GM19395 (cell line): ENCODE results near the gene MYRFL.
"Not testable (repeated sequence)": the region's sequence is repeated elsewhere in the genome, so short reads cannot be mapped to it uniquely, and the experiment has no call there.

Source experiments
- ATAC-seq: cut with Tn5 transposase; IDR thresholded peaks from one replicate; pipeline ENCODE4 v1.9.1; 2021; ENCODE audit warnings: mild to moderate bottlenecking, moderate library complexity; ENCODE audit not compliant: unreplicated experiment

MYRFL gene

DNA sequence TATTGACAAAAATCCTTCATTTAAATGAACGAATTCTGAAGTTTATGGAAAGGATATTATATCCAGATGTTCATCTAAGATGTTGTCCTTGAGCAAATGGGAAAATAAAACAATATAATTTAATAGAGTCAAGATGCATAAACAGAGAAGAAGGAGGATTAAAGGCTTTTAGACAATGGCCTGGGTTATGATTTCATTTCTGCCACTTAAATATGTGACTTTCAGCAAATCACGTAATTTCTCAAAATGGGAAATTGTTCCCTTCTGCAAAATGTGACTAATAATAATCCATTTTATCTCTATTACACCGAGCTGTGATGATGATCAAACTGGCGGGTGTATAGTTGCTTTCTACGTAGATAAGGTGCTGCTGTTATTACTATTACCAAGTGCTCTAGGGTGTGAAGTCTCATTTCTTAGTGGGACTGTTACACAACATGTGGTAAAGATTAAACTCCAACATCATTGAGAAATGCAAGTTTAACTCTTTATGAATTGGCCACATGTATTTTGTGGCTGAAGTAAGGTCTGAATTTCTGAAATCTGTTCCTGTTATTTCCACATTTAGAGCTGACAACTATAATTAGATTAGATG lies 157.0 kb downstream of the MYRFL start:
- ATAC-seq: no peak

DNA sequence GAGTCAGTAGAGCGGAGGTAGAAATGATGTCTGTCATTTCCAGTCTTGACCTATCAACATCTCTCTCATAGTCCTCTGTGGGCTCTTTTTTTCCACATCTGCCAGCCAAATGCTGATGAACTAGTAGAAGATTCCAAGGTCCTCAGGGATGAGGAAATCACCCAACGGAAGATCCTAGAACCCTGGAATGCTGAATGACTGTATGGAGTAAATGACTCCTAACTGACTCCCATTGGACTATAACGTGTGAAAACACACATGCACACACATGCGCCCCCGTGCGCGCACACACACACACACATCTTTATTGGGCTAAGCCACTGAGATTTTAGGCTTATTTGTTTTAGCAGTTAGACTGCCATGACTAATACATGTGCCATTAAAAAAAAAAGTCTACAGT lies 159.2 kb downstream of the MYRFL start:
- no peak for ATAC-seq

DNA sequence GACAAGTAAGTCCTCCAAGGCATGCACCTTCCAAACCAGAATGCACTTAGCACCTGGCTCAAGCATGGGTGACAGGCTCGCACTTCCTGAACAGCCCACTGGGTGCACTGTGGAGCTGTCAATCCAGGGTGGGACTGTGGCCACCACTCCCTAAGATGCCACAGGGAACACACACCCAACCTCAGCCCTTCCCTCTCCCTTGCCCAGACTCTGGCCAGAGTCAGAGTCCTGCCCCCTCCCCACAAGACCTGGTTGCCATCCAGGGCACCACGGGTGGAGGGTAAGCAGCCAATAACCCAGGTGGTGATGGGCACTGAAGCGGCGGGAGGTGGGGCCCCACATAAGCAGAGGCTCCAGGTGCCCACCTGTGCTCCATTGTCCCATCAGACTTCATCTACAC lies 160.6 kb downstream of the MYRFL start:
- peak; percentile 83 for ATAC-seq

DNA sequence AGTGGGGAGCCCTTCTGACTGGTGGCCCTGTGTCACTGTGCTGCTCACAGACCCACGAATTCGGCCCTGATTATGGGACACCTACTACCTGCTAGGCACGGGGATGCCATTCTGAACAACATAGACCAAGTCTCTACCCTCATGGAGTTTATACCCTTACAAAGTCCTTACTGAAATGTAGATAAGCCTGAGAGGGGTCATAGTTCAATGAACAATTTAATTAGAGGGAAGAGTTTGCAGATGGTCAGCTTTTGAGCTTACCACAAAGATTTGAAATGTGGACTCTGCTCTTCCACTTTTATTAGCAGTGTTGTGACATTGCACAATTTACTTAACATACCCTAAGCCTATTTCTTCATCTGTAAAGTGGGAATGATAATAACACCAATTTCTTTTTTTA lies 161.1 kb downstream of the MYRFL start:
- ATAC-seq: no peak

DNA sequence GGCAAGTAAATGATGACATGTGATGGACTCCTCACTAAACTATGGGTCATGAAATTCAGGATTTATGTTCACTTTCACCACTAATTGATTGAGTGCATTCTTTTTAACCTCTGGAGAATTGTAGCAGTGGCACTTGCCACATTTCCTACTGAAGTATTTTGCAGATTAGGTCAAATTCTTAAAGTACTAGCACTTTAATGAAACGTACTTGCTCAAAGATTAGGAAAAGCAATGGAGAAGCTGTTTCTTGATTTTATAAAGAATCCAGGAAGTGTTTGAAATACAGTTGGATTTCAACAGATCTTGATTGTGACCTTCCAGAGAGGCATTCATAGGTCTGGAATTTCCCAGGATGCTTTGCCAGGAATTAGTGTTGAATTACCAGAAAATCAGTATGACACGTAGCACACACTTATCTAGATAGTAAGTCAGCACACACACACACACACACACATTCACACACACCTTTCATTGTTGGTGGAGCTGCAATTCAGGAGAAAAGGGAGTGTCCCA lies 162.6 kb downstream of the MYRFL start:
- no peak for ATAC-seq

DNA sequence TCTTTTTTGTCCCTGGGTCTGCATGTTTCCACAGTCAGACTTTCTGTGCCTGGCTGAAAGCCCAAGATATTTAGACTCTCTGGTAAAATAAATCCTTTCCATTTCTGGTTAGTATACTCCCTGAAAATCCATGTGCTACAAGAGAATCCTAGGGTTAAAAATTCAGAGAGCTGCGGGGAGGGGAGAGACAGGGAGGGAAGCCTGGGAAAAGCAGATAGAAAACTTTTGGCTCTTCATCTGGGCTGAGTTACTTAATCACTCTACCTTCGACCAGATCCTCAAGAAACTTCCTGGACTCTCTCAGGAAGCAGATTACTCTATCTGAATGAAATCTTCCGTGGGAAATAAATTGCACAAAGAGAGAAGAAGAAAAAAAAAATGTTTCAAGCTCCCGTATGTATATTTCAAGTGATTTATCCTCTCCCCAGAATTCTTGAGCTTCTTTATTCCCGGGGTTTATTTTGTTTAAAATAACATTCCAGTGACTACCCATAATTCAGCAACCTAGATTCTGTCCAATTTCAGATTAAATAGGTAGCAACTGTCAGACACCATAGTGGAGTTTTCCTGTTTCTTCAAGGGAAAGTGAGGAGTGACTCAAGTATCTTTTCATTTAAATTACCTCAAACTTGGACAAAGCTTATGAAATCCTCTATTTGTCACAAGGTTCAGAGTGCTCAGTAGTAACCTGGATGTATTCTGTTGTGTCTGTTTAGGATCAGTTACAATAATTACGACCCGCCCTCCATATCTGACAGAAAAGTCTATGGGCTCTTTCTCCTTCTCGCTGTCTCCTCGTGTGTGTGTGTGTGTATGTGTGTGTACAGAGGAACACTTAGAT lies 163.7 kb downstream of the MYRFL start:
- no peak for ATAC-seq

DNA sequence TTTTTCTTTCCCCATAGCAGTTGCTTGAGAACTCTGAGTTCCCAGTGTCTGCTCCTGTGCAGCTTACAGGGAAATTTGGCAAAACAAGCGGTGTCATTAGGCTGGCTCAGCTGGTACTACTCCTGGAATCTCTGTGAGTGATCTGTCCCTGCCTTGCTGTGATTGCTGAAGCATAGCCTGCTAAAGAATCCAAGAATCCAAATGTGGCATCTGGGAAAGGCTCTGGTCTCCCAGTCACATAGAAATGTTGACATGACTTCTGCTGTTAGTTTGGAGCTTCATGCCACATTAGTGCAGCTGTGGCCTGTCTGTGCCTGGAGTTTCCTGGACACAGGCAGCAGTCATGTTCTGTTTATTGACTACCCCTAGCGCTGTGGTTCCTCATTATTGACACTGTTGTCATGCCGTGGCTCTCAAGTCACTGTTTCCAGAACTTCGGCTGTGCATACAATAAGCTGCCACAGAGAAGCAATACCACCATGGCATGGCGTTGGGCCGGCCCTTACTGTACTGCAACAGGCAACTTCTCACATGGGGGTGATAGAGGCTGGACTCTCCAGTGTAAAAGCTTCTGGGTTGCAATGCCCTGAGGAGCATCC lies 166.8 kb downstream of the MYRFL start:
- no peak for ATAC-seq

DNA sequence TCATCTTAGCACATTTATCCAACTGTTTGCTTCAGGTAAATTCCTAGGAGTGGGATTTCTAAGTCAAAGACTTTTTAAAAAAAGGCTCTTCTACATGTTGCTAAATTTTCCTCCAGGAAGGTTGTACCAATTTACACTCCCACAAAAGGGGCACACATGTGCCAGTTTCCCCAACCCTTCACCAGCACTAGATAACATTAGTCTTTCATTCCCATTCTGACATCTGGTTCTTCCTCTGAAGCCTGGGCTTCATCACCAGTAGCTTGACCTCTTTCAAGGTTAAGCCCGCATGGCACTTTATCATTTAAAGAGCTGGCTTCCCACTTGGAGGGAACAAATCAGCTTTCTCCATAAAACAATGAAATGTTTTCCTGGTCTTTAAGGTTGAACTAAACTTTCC lies 168.4 kb downstream of the MYRFL start:
- no peak for ATAC-seq

DNA sequence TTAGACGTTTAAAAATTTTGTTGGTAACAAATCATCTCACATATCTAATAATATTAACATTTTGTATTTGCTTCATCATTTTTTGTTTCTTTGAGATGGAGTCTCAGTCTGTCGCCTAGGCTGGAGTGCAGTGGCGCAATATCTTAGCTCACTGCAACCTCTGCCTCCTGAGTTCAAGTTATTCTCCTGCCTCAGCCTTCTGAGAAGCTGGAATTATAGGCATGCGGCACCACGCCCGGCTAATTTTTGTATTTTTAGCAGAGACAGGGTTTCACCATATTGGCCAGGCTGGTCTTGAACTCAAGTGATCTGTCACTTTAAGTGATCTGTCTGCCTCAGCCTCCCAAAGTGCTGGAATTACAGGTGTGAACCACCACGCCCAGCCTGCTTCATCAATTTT lies 169.1 kb downstream of the MYRFL start:
- not testable (repeated sequence) for ATAC-seq

DNA sequence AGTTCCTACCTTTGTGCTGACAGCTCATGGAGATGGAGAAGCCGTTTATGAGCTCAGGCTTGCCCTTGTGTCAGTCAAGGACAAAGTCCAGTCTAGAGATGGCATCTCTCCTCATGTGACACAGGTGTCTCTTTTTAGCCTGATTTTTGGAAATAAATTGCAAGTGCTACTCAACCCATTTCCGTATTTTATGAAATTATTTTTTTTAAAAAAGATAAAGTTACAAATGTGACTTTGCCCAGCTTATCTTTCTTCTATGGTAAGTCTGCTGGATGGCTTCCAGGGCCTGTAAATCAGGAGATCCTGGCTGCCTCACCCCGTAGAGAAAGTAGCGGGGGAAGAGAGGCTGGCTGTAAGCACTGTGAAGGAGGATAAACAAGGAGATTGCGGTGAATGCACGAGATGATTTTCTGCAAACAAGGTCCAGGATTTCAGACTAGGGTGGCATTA lies 169.7 kb downstream of the MYRFL start:
- no peak for ATAC-seq

DNA sequence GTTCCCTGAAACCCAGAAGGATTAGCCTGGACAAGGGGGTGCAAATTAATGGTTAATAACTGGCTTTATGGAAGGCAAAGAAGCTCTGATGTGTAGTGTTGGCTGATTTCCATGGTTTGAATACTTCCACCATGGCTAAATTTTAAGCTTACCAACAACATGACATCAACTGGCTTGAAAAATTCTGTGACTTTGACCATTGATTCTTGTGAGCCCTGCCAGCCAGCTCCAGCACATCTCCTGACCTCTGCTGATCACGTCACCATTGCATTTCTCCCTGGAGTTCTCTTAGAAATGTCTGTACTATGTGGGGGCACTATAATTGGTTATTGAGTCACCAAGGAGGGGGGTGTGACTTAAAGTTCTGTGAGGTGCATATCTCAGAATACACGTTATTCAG lies 171.2 kb downstream of the MYRFL start:
- no peak for ATAC-seq

DNA sequence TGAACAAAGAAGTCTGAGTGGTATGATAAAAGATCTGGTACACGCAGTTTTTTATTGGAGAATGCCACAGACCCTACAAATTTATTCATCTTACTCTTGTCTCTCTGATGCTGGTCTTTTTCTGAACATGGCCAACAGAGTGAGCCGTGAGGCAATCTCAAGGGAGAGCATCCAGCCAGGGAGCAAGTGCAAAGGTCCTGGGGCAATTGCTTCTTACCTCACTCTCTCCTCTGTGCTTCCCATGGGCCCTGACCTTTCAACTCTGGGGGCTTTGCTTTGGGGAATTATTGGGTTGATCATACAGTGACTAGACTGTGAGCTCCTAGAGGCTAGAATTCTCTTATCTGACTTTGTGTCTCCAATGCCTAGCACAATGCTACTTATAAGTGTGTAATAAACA lies 171.7 kb downstream of the MYRFL start:
- ATAC-seq: no peak

DNA sequence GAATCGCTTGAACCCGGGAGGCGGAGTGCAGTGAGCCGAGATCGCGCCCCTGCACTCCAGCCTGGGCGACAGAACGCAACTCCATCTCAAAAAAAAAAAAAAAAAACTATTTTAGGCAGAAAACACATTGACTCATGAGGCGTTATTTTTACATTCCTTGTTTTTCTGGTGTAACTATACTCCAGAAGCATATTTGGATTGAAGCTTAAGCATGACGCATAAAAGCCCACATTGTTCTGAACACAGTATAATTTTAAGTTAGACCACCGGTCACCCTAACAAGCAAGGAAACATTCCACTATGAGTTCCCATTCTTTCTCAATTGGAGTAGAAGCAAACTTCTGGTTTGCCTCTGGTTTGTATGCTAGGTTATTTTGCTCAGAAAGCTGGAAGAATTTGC lies 173.0 kb downstream of the MYRFL start:
- ATAC-seq: no peak

DNA sequence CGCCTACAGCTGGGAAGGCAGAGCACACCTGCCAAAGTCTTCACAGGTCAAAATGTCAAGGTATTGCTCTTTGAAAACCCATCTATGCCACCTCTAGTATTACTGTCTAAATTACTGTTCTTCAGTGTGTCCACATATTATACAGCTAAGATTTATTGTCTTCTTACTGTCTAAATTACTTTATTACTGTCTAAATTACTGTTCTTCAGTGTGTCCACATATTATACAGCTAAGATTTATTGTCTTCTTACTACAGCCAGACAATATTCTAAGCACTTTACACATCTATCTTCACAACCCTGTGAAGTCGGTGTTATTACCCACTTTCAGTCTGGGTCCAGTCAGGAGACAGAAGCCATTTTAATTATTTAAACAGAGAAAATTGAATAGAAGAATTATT lies 173.9 kb downstream of the MYRFL start:
- no peak for ATAC-seq

DNA sequence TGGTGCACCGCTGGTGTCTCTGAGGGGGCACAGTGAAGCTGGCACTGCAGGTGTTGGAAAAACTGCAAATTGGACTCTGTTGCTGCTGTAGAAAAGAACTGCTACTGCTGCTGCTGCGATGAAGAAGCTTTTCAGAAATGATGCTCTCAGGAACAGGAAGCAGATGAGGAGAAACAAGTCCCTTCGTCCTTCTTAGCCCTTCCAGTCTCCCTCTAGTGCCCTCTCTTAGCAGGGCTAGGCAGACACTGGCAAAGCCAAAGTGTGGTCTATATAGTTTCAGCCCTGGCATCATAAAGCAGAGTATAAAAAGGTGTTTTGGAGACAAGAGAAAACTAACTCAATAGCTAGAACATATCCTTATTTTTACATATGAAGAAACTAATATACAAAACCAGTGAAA lies 174.5 kb downstream of the MYRFL start:
- ATAC-seq: no peak

DNA sequence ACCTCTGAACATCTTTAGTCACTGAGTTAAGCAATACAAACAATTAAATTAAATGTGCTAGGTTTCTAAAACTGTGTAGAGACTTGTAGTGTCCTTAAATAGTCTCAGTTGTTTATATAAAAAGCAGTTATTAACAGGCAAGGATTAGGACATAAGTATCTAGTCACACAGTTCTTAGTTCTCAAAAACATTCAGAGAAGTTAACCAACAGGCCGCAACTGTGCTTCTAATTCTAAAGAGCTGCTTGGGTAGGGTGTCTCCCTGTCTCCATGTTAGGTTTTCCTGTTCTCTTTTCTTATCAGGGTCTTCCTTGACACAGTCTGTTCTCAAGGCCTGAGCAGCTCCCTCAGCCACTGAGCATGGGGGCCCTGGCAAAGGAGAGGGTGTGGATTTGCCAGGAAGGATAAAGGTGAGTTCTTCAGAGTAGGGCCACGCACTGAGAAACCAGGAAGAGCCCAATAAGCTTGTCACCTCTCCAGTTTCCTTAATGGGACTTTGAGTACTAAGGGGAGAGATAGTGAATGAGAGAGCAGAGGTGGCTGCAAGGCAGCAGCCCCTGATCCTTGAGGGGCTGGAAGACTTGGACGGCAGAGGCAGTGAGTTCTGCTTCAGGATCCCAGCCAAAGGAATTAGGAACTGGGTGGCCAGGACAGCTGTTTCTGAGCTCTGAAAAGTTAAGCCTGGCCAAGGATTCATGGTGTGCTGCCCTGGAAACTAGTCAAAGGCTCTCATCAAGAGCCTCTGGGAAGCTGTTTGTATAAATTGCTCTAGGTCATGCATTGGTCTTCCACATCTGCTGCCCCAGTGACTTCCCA lies 177.3 kb downstream of the MYRFL start:
- no peak for ATAC-seq

DNA sequence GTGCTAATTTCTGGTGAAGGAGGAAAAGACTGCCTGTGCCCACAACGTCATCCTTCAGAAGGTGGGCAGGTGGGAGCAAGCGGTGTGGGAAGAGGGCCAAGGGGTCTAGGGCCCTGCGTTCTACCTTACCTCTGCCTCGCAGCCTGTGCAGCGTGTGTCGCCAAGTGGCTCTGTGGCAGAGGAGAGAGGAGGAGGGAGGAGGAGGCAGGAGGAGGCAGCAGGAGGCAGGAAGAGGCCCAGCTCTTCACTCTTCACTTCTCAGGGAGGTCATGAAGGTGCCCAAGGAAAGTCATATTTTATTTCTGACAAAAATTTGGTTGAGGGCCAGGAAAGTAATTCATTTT lies 177.9 kb downstream of the MYRFL start:
- ATAC-seq: no peak

DNA sequence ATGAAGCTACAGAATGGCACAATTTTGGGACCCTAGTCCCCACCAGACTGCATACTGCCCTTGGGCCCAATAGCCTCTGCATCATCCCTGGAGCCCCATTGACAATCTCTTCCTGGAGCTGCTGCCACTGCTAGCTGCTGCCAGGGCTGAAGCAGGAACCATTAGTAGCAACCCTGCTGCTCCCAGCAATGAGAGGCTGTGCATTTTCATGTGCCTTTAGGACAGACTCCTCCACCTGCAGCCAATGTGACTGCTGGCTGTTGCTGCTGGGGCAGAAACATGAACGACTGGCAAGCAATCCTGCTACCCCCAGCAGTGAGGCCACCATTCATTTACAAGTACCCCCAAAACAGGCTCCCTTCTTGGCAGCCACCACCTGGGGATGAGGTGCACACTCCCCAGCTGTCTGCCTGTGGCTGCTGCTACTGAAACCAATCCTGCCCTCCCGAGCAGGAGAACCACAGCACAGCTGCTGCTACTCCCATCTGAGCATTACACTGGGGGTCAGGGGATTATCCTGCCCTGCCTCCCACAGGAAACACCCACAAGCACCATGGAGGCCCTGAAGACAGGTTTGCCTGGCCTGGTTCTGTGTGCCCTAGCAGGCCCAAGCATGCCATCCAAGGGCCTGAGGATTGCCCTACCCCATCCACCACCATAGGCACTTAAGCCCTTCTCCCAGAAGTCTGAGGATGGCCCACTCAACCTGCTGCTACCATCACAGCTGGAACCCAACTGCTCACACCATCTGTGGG lies 181.0 kb downstream of the MYRFL start:
- ATAC-seq: no peak

DNA sequence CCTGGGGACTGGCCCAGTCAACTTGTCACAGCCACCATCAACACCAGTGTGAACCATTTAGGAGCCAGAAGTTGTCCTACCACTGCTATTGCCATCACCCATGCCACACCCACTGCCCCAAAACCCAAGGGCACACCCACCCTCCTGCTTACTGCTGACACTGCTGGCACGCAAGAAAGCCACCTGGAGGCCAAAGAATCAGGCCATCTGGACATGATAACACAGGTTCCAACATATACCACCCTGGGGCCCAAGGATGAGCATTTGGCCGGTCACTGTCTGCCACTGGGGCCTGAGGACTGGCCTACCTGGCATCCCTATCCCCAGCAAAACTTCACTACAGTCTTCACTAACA lies 181.6 kb downstream of the MYRFL start:
- ATAC-seq: no peak

DNA sequence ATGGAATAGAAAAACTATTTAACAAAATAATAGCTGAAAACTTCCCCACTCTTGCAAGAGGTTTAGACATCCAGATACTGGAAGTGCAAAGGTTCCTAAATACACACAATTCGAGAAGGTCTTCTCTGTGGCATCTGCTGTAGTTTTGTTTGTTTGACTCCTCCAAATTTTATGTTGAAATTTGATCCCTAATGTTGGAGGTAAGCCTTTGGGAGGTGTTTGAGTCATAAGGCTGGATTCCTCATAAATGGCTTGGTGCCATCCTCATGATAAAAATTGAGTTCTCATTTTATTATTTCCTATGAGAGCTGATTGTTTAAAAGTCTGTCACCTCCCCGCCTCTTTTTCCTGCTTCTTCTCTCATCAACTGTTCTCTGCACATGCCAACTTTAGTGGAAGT lies 182.7 kb downstream of the MYRFL start:
- ATAC-seq: no peak
